Fibroblast of villous mesenchyme (primary cell): ENCODE measurements around the gene AOPEP. TPM values are rescaled to one million over a fixed set of nuclear protein-coding genes. Genes with fewer than 3 reads are reported as not detected.

Source experiments
- DNase-seq: peaks from one replicate; pipeline ENCODE4 v3.0.0-alpha.2; 2010; ENCODE audit warnings: low read depth
- H3K4me3 ChIP-seq: 2 replicates; pipeline ENCODE4 v1.5.1; 2011; ENCODE audit warnings: low read depth, mild to moderate bottlenecking, low read length
- CTCF ChIP-seq: IDR thresholded peaks from 2 replicates; pipeline ENCODE4 v1.5.1; 2012; ENCODE audit warnings: low read depth, mild to moderate bottlenecking, low read length; ENCODE audit not compliant: insufficient read depth
- total RNA-seq: library from RNA; depleted of rRNA; stranded (reverse); fragments of >200 nt; gene quantifications from 2 replicates; pipeline ENCODE4 v1.2.3, GENCODE V29; 2012

Gene AOPEP
- total RNA-seq, 1 donor, result 153 TPM

DNA sequence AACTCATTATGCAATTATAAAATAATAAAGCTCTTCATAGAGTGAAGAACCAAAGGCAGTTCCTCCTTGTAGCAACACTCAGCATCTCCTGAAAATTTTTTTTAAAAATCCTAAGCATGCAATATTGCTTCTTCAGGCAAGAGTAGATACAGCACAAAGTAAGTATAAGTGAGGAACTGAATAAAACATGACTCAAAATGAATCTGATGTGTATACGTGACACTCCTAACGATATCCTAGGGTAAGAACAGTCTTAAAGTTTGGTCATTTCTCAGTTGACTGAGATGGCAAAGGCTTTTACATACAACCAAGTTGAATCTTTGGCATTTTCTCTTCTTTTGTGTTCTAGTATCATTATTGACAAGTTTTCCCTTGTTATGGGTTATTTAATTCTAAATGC is 41.1 kb upstream of the AOPEP start:
- no peak for TF ChIP-seq CTCF
- no peak overlapping the region for H3K4me3 ChIP-seq
- no peak for DNase-seq

DNA sequence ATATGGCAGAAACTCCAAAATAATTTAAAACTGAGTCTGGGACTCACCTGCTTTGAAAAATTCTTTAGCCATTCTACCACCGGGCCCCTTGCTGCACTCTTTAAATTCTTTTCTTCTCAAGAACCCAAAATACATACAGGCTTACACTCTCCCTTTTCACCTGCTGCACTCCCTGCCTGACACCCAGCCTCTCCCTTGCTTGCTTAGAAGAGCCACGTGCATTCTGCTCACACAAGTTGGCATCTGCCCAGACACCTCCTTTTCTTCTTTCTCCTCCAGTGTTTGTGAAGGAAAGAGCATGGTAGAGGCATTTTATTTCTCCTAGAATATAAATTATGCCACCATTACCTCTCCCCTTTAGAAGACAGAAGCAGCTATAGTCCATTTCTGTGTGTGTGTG is 39.0 kb upstream of the AOPEP start:
- DNase-seq, result no peak
- TF ChIP-seq CTCF, result no peak
- H3K4me3 ChIP-seq, result no peak overlapping the region

GRCh38 chr9:94690344-94690743 is 36.2 kb upstream of the AOPEP start:
- no peak for TF ChIP-seq CTCF
- no peak overlapping the region for H3K4me3 ChIP-seq
- DNase-seq, result no peak

- DNase-seq, result no peak
- TF ChIP-seq CTCF, result no peak
- no peak overlapping the region for H3K4me3 ChIP-seq
Observed at GRCh38 chr9:94692601-94693000, 33.9 kb upstream of the AOPEP start.

- H3K4me3 ChIP-seq, result no peak overlapping the region
- no peak for TF ChIP-seq CTCF
- DNase-seq, result no peak
Observed at GRCh38 chr9:94693485-94694204, 32.9 kb upstream of the AOPEP start.

DNA sequence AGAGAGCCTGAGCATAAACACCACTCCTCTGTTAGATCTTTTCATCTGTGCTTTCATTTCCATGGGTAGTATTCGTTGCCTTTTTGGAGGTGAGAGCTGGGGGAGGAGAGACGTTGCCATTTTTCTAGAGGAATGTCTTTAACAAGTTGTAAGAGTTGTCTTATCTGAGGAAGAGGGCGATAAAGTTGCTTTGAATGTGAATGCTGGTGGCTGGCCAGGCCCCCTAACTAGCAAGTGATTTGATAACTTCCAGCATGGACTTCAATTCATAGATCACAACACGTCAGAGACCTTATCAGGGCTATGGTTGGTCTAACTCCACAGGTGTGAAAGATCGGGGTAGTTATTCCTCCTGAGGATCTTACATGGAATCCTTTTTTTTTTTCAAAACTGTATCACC is 30.0 kb upstream of the AOPEP start:
- H3K4me3 ChIP-seq, result no peak overlapping the region
- no peak for TF ChIP-seq CTCF
- DNase-seq, result no peak
